ENCODE data around the gene CPA4. TPM values are rescaled to one million over a fixed set of nuclear protein-coding genes. Genes with fewer than 3 reads are reported as not detected.

The CPA4 gene
- total RNA-seq, 2 experiments from 2014 or later: not detected

DNA sequence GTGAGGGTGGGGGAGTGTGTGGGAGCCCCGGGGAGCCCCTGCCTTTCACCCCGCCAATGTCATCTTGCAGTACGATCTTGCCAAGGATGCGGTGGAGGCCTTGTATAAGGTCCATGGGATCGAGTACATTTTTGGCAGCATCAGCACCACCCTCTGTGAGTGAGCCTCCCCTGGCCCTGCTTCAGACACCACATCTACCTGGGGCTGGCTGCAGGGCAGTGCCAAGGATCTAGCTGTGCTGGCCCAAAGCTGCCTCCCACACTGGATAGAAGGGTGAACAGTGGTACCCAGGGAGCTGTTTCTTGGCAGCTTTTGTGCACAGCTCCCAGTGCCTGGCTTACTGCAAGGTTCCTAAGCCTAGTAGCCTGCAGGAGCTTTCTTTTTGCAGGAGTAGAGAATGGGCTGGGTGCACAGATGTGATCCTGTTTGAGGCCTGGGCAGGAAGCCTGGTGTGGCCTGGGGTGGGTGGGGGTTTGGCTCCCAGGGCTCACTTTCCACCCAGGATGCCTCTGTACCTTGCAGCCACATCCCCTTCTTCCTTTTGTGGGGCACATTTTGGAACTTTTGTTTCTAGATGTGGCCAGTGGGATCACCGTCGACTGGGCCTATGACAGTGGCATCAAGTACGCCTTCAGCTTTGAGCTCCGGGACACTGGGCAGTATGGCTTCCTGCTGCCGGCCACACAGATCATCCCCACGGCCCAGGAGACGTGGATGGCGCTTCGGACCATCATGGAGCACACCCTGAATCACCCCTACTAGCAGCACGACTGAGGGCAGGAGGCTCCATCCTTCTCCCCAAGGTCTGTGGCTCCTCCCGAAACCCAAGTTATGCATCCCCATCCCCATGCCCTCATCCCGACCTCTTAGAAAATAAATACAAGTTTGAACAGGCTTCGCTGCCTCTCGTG lies 75.1 kb downstream of the CPA4 start:
- no peaks in the 10 kb centered on the region for H3K27me3 Mint-ChIP-seq
- peaks cover 5% of the 10 kb centered on the region for H3K9me3 Mint-ChIP-seq
- H3K4me3 Mint-ChIP-seq: no peak overlapping the region
- DNase-seq: no peak
- peaks cover 27% of the 10 kb centered on the region for H3K4me1 Mint-ChIP-seq
- H3K36me3 Mint-ChIP-seq (ENCODE audit: low read depth): peaks cover 3% of the 10 kb centered on the region
- H3K27ac Mint-ChIP-seq: no peak overlapping the region
- ChIA-PET POLR2A (no interaction called here), CTCF (no interaction called here)

DNA sequence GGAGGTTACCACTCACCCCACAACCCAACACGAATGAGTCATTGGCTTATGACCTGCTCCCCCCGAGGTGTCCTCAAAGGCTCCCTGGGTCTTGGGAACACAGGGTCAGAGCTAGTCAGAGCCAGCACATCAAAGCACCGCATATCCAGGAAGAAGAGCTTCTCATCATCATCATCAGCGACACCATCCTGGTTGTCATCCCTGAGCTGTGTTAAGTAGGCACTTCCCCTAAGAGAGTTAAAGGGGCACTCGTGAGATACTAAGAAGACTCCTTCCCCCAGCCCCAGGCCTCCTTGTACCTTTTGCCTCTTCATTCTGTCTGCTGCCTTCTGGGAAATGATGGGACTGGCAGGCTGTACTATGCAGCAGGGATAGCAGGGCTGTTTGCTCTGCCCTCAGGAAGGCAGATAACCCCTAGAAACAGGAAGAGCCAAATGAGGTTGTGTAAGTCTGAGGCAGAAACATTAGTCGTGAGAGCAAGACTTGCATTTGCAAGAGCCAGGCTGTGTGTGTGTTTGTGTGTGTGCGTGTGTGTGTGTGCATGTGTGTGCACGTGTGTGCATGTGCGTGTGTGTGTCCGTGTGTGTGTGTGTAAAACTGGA lies 76.2 kb downstream of the CPA4 start:
- H3K9me3 Mint-ChIP-seq: peaks cover 5% of the 10 kb centered on the region
- peak overlapping the region; percentile 72 for H3K27ac Mint-ChIP-seq
- no peaks in the 10 kb centered on the region for H3K27me3 Mint-ChIP-seq
- CTCF ChIA-PET: no interaction called here
- no peak for DNase-seq
- POLR2A ChIA-PET: no interaction called here
- H3K4me1 Mint-ChIP-seq: peaks cover 27% of the 10 kb centered on the region
- peaks cover 3% of the 10 kb centered on the region for H3K36me3 Mint-ChIP-seq (ENCODE audit: low read depth)
- no peak overlapping the region for H3K4me3 Mint-ChIP-seq

DNA sequence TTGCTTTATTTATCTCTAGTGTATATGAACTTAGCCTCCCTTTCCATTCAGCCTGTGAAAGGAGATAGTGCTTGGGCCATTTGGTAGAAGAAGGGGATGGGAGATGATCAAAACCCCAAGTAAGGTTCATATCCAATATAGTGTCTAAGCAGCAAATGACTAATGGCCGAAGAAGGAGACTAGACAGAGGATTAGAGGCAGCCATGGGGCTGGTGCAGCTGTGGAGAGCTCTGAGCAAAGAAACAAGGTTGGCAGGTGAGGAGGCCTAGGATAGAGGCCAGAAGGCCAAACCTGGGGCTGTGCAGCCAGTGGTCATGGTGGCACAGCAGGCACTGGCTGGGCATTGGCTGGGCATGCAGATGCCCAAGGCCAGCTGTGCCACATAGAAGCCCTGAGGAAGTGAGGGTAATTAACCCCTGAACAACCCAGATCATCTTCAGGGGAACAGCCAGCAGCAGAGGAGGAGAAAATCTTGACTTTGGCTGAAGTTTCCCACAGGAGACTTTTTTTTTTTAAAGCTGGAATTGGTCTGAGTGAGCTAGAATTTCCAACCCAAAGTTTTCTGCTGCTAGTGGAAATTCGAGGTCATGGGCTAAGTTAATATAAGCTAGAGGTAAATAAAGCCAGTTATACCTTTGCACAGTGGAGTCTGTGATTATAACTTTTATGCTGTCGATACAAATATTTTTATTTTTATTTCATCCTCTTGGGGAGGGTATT lies 77.0 kb downstream of the CPA4 start:
- Mint-ChIP-seq H3K4me3 (no peak overlapping the region), H3K27me3 (no peaks in the 10 kb centered on the region), H3K36me3 (ENCODE audit: low read depth) (peaks cover 3% of the 10 kb centered on the region), H3K4me1 (peaks cover 27% of the 10 kb centered on the region), H3K9me3 (peaks cover 5% of the 10 kb centered on the region), H3K27ac (peak overlapping the region; percentile 72)
- DNase-seq: no peak
- ChIA-PET POLR2A (no interaction called here), CTCF (interaction anchor here (2.2 kb wide), 1 partner anchor 12 kb away, joined by 5 read pairs; no protein-coding TSS in a partner anchor)

DNA sequence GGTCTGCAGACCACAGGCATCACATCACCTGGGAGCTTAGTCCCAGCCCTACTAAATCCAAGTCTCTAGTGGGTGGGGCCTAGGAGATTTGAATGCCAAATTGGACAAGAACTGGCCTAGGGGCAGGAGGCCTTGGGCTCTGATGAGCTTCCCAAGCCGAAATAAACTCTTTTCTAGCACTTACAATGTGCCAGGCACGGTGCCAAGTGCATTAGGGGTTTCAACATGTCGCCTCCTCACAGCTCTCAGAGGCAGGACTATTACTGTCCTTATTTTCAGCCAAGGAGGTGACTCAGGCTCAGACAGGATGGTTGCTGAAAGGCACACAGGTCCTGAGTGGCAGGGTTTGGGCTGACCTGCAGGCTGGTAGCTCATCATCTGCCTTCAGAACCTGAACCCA lies 78.1 kb downstream of the CPA4 start:
- peaks cover 27% of the 10 kb centered on the region for H3K4me1 Mint-ChIP-seq
- H3K27ac Mint-ChIP-seq: no peak overlapping the region
- peaks cover 5% of the 10 kb centered on the region for H3K9me3 Mint-ChIP-seq
- no peak overlapping the region for H3K4me3 Mint-ChIP-seq
- H3K27me3 Mint-ChIP-seq: no peaks in the 10 kb centered on the region
- ChIA-PET POLR2A (no interaction called here), CTCF (interaction anchor here (0.6 to 2.2 kb wide), 4 partner anchors 8 to 407 kb away, joined by 3 to 5 read pairs (median 4); no protein-coding TSS in a partner anchor)
- DNase-seq: no peak
- peaks cover 3% of the 10 kb centered on the region for H3K36me3 Mint-ChIP-seq (ENCODE audit: low read depth)

DNA sequence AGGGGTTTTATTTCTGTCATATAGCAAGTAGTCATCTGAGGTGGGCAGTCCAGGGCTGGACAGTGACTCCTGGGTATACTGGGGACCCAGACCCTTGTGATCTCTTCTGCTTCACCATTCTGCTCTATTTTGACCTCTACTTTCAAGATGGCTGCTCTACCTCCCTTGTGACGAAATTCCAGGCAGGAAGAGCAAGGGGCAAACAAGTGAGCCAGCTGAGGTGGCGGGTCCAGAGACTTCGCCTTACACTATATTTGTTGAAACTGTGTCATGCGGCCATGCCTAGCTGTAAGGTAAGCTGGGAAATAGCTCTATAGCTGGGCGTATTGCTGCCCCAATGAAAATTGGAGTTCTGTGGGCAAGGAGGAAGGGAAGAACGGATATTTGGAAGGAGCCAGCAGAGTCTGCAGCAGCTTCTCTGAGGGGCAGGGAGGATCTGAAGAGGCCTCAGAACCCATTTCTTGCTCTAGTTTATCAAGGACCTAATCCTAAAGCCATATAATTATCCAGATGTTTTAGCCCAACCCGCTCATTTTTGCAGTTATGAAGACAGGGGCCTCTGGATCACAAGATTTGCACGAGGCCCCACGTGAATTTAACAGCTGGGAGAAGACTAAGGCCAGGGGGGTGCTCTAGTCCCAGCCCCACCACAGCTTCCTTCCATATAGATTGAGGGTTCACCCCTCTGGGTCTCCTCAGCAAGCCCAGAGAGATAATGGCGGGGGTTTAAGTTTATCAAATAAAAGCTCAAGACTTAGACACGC lies 79.6 kb downstream of the CPA4 start:
- ChIA-PET CTCF (no interaction called here), POLR2A (no interaction called here)
- Mint-ChIP-seq H3K27ac (no peak overlapping the region), H3K4me3 (no peak overlapping the region), H3K27me3 (no peaks in the 10 kb centered on the region), H3K4me1 (peaks cover 20% of the 10 kb centered on the region), H3K9me3 (peaks cover 6% of the 10 kb centered on the region), H3K36me3 (ENCODE audit: low read depth) (no peaks in the 10 kb centered on the region)
- no peak for DNase-seq

Other genes with a start within 250 kb of the CPA4 start
- gene ZC3HC1, start 241.8 kb upstream of the CPA4 start, total RNA-seq: 10 to 100 TPM; 19.4 to 20.2 TPM
- gene KLHDC10, start 222.6 kb upstream of the CPA4 start, total RNA-seq: 10 to 100 TPM; 14.6 to 16.7 TPM
- gene TMEM209, start 87.8 kb upstream of the CPA4 start, total RNA-seq: 10 to 100 TPM; 41.6 to 46.6 TPM
- gene SSMEM1, start 85.3 kb upstream of the CPA4 start, total RNA-seq: not detected
- not detected for gene CPA2, start 26.3 kb upstream of the CPA4 start, total RNA-seq
- gene CPA5, start 51.7 kb downstream of the CPA4 start, total RNA-seq: not detected
- gene CPA1, start 87.3 kb downstream of the CPA4 start, total RNA-seq: not detected
- gene CEP41, start 147.9 kb downstream of the CPA4 start, total RNA-seq: 10 to 100 TPM; 18.5 to 19.6 TPM
- 1 to 10 TPM; 1.2 TPM for gene MEST, start 198.9 kb downstream of the CPA4 start, total RNA-seq